Measurements from ENCODE around the gene PDE11A.

- TF ChIP-seq CTCF (IDR thresholded peaks at IDR 0.05; ENCODE audit: borderline replicate concordance, extremely low read depth, low read length, poor library complexity, severe bottlenecking) (no peak), EZH2 (IDR thresholded peaks at IDR 0.05; ENCODE audit: borderline replicate concordance, low read depth, low read length, severe bottlenecking) (no peak)
These were observed 459.9 kb downstream of the PDE11A start for GRCh38 chr2:177612659-177613058.

Measured in DND-41 (cell line).